Measurements from ENCODE around the gene MAP6D1. TPM values are rescaled to one million over a fixed set of nuclear protein-coding genes. Genes with fewer than 3 reads are reported as not detected.

Gene MAP6D1
- total and polyA plus RNA-seq, 9 of the 15 experiments (the other 6 are each of a cell fraction or from before 2014, with no cell fraction given), result 0.16 to 1.5 (median 0.44) TPM; not detected in 3

- TF ChIP-seq, protein P1, sequence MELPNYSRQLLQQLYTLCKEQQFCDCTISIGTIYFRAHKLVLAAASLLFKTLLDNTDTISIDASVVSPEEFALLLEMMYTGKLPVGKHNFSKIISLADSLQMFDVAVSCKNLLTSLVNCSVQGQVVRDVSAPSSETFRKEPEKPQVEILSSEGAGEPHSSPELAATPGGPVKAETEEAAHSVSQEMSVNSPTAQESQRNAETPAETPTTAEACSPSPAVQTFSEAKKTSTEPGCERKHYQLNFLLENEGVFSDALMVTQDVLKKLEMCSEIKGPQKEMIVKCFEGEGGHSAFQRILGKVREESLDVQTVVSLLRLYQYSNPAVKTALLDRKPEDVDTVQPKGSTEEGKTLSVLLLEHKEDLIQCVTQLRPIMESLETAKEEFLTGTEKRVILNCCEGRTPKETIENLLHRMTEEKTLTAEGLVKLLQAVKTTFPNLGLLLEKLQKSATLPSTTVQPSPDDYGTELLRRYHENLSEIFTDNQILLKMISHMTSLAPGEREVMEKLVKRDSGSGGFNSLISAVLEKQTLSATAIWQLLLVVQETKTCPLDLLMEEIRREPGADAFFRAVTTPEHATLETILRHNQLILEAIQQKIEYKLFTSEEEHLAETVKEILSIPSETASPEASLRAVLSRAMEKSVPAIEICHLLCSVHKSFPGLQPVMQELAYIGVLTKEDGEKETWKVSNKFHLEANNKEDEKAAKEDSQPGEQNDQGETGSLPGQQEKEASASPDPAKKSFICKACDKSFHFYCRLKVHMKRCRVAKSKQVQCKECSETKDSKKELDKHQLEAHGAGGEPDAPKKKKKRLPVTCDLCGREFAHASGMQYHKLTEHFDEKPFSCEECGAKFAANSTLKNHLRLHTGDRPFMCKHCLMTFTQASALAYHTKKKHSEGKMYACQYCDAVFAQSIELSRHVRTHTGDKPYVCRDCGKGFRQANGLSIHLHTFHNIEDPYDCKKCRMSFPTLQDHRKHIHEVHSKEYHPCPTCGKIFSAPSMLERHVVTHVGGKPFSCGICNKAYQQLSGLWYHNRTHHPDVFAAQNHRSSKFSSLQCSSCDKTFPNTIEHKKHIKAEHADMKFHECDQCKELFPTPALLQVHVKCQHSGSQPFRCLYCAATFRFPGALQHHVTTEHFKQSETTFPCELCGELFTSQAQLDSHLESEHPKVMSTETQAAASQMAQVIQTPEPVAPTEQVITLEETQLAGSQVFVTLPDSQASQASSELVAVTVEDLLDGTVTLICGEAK (IDR thresholded peaks at IDR 0.05), result no peak
- TF ChIP-seq, protein P1 (CRISPR knock-in tag; IDR thresholded peaks at IDR 0.05), result no peak
Measured at GRCh38 chr3:183854318-183855035, 29.1 kb upstream of the MAP6D1 start (continued).
